Ishikawa (cell line): ENCODE measurements around the gene MTAP.

ENCODE experiments used
- CEBPB ChIP-seq: IDR thresholded peaks from 2 replicates; pipeline ENCODE4 v1.6.1; 2012
- CREB1 ChIP-seq: IDR thresholded peaks from 2 replicates; pipeline ENCODE4 v1.6.1; 2012; ENCODE audit warnings: low read depth
- EGR1 ChIP-seq: IDR thresholded peaks from 2 replicates; pipeline ENCODE4 v1.6.1; 2012
- EP300 ChIP-seq: IDR thresholded peaks from 2 replicates; pipeline ENCODE4 v1.6.1; 2012; ENCODE audit warnings: borderline replicate concordance
- FOXM1 ChIP-seq: IDR thresholded peaks from 2 replicates; pipeline ENCODE4 v1.6.1; 2012; ENCODE audit warnings: low read depth, borderline replicate concordance
- NFIC ChIP-seq: IDR thresholded peaks from 2 replicates; pipeline ENCODE4 v1.6.1; 2012
- RAD21 ChIP-seq: IDR thresholded peaks from 2 replicates; pipeline ENCODE4 v1.6.1; 2012; ENCODE audit warnings: low read depth
- REST ChIP-seq: IDR thresholded peaks from 2 replicates; pipeline ENCODE4 v1.6.1; 2012; ENCODE audit warnings: low read depth, mild to moderate bottlenecking
- TCF12 ChIP-seq: IDR thresholded peaks from 2 replicates; pipeline ENCODE4 v1.6.1; 2012; ENCODE audit warnings: low read depth
- TEAD4 ChIP-seq: IDR thresholded peaks from 2 replicates; pipeline ENCODE4 v1.6.1; 2012
- YY1 ChIP-seq: IDR thresholded peaks from 2 replicates; pipeline ENCODE4 v1.6.1; 2012; ENCODE audit warnings: low read depth
- ZBTB7A ChIP-seq: IDR thresholded peaks from 2 replicates; pipeline ENCODE4 v1.6.1; 2012; ENCODE audit warnings: low read depth
- TF ChIP-seq, protein P1 (sequence below): IDR thresholded peaks from 2 replicates; pipeline ENCODE4 v1.6.1; 2012
- TF ChIP-seq, protein P2 (sequence below): IDR thresholded peaks from 2 replicates; pipeline ENCODE4 v1.6.1; 2012

DNA sequence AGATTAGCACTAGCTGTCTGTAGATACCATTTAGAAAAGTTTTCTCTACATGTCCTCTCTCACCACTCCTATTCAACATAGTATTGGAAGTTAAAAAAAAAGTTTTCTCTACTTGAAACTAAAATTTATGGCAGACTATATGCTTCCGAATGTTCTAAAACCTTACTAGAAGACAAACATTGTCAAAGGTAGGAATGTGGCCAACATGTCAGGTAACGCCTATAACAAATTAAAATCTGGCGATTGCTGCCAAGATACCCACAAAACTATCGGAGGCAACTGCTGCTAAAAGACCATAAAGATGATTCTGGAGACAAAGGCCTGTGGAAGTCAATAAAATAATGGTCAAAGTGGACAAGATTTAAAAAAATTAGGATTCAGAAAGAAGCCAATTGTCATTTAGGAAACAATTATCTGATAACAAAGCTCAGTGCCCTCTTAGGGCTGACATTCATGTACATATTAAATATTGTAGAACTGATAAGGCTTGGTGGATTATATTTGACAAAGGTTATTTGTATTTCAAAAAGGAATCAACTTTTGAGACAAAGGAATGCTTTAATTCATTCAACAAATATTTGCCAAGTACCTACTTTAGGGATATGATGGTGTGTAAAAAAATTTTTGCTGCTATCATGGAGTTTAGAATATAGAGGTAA lies 139.0 kb downstream of the MTAP start:
- TF ChIP-seq CEBPB: no peak
- TF ChIP-seq RAD21: no peak
- TF ChIP-seq TEAD4: no peak
- TF ChIP-seq REST: no peak
- no peak for TF ChIP-seq EGR1
- no peak for TF ChIP-seq EP300
- no peak for TF ChIP-seq NFIC
- no peak for TF ChIP-seq CREB1
- TF ChIP-seq, protein P1, sequence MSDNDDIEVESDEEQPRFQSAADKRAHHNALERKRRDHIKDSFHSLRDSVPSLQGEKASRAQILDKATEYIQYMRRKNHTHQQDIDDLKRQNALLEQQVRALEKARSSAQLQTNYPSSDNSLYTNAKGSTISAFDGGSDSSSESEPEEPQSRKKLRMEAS: no peak
- no peak for TF ChIP-seq FOXM1
- TF ChIP-seq, protein P2, sequence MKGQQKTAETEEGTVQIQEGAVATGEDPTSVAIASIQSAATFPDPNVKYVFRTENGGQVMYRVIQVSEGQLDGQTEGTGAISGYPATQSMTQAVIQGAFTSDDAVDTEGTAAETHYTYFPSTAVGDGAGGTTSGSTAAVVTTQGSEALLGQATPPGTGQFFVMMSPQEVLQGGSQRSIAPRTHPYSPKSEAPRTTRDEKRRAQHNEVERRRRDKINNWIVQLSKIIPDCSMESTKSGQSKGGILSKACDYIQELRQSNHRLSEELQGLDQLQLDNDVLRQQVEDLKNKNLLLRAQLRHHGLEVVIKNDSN: no peak
- TF ChIP-seq ZBTB7A: no peak
- TF ChIP-seq TCF12: no peak
- no peak for TF ChIP-seq YY1
